Astrocyte (in vitro differentiated cells and primary cell): ENCODE data around the gene KLK2.

Source experiments
- CTCF ChIP-seq: IDR thresholded peaks from 2 replicates; pipeline ENCODE4 v1.5.1; 2011; ENCODE audit warnings: low read depth, mild to moderate bottlenecking, inconsistent platforms, low read length, moderate library complexity; ENCODE audit not compliant: insufficient read depth
- EZH2 ChIP-seq: IDR thresholded peaks from 2 replicates; pipeline ENCODE4 v1.6.1; 2012; ENCODE audit warnings: mild to moderate bottlenecking, low read length, inconsistent platforms; ENCODE audit not compliant: insufficient read depth

GRCh38 chr19:50896591-50897190 lies 23.5 kb downstream of the KLK2 start:
- TF ChIP-seq CTCF (no peak), EZH2 (no peak)
